Ovary (tissue), 3 donors: ENCODE results near the gene RALA.

Experiments
- POLR2A ChIP-seq: fragments of 450-650 bp; IDR thresholded peaks from one replicate; pipeline ENCODE4 v1.6.1; 2017; ENCODE audit warnings: antibody characterized with exemption, mild to moderate bottlenecking, moderate library complexity
- TF ChIP-seq, protein P1 (sequence below), 3 donors: fragments of 450-650 bp in 2 of 3; fragments of 200-600 bp in 1 of 3; IDR thresholded peaks; one replicate each; pipeline versions ENCODE4 v1.5.1 to v1.8.0; 2016 to 2022; ENCODE audit warnings: antibody characterized with exemption in 3 of 3, mild to moderate bottlenecking in 1 of 3
- donor health status: DM: no; HTN: no; CAD: no.

DNA sequence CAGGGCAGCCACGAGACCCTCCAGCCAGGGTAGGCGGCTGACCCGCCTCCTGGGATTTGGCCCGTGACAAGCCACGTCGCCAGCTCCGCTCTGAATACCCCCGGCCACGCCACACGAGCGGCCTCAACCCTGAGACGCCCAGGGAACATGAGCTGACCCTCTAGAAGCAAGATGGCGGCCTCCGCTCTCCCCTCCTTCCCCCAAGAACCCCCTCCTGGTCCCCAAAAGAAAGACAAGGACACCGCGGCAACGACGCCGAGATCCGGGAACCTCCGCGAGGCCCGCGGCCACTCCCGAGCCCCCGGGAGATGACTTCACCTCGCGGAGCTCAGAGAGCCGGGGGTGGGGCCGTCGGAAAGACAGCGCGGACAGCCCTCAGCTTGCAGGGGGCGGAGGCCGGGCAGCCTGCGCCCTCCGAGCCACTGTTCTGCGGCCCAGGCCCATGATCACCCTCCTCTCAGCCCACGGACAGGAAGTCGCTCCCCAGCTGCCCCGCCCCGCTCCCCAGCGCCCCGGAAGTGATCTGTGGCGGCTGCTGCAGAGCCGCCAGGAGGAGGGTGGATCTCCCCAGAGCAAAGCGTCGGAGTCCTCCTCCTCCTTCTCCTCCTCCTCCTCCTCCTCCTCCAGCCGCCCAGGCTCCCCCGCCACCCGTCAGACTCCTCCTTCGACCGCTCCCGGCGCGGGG lies at the start of gene RALA:
- TF ChIP-seq, protein P1, sequence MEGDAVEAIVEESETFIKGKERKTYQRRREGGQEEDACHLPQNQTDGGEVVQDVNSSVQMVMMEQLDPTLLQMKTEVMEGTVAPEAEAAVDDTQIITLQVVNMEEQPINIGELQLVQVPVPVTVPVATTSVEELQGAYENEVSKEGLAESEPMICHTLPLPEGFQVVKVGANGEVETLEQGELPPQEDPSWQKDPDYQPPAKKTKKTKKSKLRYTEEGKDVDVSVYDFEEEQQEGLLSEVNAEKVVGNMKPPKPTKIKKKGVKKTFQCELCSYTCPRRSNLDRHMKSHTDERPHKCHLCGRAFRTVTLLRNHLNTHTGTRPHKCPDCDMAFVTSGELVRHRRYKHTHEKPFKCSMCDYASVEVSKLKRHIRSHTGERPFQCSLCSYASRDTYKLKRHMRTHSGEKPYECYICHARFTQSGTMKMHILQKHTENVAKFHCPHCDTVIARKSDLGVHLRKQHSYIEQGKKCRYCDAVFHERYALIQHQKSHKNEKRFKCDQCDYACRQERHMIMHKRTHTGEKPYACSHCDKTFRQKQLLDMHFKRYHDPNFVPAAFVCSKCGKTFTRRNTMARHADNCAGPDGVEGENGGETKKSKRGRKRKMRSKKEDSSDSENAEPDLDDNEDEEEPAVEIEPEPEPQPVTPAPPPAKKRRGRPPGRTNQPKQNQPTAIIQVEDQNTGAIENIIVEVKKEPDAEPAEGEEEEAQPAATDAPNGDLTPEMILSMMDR (IDR thresholded peaks at IDR 0.05): no peak
- TF ChIP-seq POLR2A: peak; percentile 65
